GM23248 (cell line): ENCODE data around the gene VWA1. TPM values are rescaled to one million over a fixed set of nuclear protein-coding genes. Genes with fewer than 3 reads are reported as not detected.

Experiments used
- DNase-seq: peaks from one replicate; pipeline ENCODE4 v3.0.0-alpha.2; 2015
- H2AFZ ChIP-seq: fragments of 200-600 bp; sonication (generic); 2 replicates; pipeline ENCODE4 v1.6.1; 2016; ENCODE audit warnings: antibody characterized with exemption
- H3F3A ChIP-seq: fragments of 200-600 bp; sonication (generic); 2 replicates; pipeline ENCODE4 v1.6.1; 2016; ENCODE audit warnings: mild to moderate bottlenecking, antibody characterized with exemption, mixed run types; ENCODE audit not compliant: insufficient read depth
- H3K27ac ChIP-seq: fragments of 200-600 bp; sonication (generic); 2 replicates; pipeline ENCODE4 v1.5.1; 2016; ENCODE audit warnings: mild to moderate bottlenecking
- H3K27me3 ChIP-seq: fragments of 200-600 bp; sonication (generic); replicated peaks from 2 replicates; pipeline ENCODE4 v1.6.1; 2016; ENCODE audit warnings: mild to moderate bottlenecking; ENCODE audit not compliant: insufficient read depth
- H3K36me3 ChIP-seq: fragments of 200-600 bp; sonication (generic); 2 replicates; pipeline ENCODE4 v1.6.1; 2016; ENCODE audit warnings: low read depth, mild to moderate bottlenecking
- H3K4me1 ChIP-seq: fragments of 200-600 bp; sonication (generic); 2 replicates; pipeline ENCODE4 v1.6.1; 2016; ENCODE audit warnings: mild to moderate bottlenecking; ENCODE audit not compliant: insufficient read depth
- H3K4me2 ChIP-seq: fragments of 200-600 bp; sonication (generic); one replicate; pipeline ENCODE4 v1.6.1; 2016; ENCODE audit warnings: mild to moderate bottlenecking; ENCODE audit not compliant: unreplicated experiment
- H3K4me3 ChIP-seq: fragments of 200-600 bp; sonication (generic); 2 replicates; pipeline ENCODE4 v1.5.1; 2016; ENCODE audit warnings: mild to moderate bottlenecking
- H3K79me2 ChIP-seq: fragments of 200-600 bp; sonication (generic); 2 replicates; pipeline ENCODE4 v1.6.1; 2016; ENCODE audit warnings: mild to moderate bottlenecking; ENCODE audit not compliant: insufficient read depth
- H3K9ac ChIP-seq: fragments of 200-600 bp; sonication (generic); 2 replicates; pipeline ENCODE4 v1.6.1; 2016; ENCODE audit warnings: mild to moderate bottlenecking
- H3K9me2 ChIP-seq: fragments of 200-600 bp; sonication (generic); 2 replicates; pipeline ENCODE4 v1.6.1; 2016; ENCODE audit warnings: mixed run types, mild to moderate bottlenecking, moderate library complexity; ENCODE audit not compliant: insufficient read depth
- H3K9me3 ChIP-seq: fragments of 200-600 bp; sonication (generic); one replicate; pipeline ENCODE4 v1.6.1; 2017; ENCODE audit warnings: low read depth
- H4K20me1 ChIP-seq: fragments of 200-600 bp; sonication (generic); 2 replicates; pipeline ENCODE4 v1.6.0; 2016; ENCODE audit not compliant: insufficient read depth
- EZH2 ChIP-seq: fragments of 200-600 bp; sonication (generic); IDR thresholded peaks from 2 replicates; pipeline ENCODE4 v1.6.1; 2018; ENCODE audit warnings: antibody characterized with exemption, mild to moderate bottlenecking; ENCODE audit not compliant: insufficient read depth, poor library complexity, severe bottlenecking
- EZH2phosphoT487 ChIP-seq: fragments of 200-600 bp; sonication (generic); IDR thresholded peaks from 2 replicates; pipeline ENCODE4 v1.6.1; 2018; ENCODE audit warnings: antibody characterized with exemption, moderate library complexity, mild to moderate bottlenecking, low read depth; ENCODE audit not compliant: insufficient read depth
- WGBS, 2 experiments: methylation state at CpG; one replicate each; pipeline ENCODE4 v1.1.6; 2015 to 2017; ENCODE audit warnings: low lambda C conversion rate in 2 of 2, low coverage in 1 of 2; ENCODE audit errors: missing lambda C conversion rate in 2 of 2; 5-methylcytosine and 5-hydroxymethylcytosine counted together
- in situ Hi-C: fragments of 300-500 bp; cut with MboI; formaldehyde crosslinking; loops from 2 replicates; pipeline ENCODE4 v1.15.0; 2020
- polyA plus RNA-seq: library from polyadenylated mRNA; unstranded; fragments of >200 nt; fragmentation: Nextera tagmentation; extraction: Ambion mirVana; gene quantifications from 2 replicates; pipeline ENCODE4 v1.2.1, GENCODE V29; 2016
- total RNA-seq: library from RNA; depleted of rRNA; stranded (reverse); fragments of >200 nt; shearing (Covaris generic); gene quantifications from 2 replicates; pipeline ENCODE4 v1.2.3, GENCODE V29; 2014

The VWA1 gene
- total and polyA plus RNA-seq, 2 experiments from 2014 or later, result 1.3 to 1.4 TPM

DNA sequence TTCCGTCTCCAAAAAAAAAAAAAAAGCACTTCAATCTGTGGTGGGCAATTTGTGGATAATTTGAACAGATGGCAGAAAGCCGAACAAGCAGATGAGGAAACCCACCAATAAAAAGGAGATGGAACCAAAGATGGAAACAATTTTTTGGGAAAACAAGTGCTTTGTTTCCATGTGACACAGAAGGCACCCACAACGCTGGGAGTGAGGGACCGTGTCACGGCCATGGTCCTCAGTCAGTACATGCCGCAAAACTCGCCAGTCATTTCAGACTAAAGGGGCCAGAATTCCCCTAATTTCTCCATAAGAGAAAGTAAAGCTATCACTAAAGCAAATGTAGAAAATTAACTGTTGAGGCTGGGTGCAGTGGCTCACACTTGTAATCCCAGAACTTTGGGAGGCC is 41.4 kb upstream of the VWA1 start:
- Histone ChIP-seq H3K4me1 (peaks cover 4% of the 10 kb centered on the region; the same call in 1 of the 2 replicates), H3K27me3 (no peaks in the 10 kb centered on the region), H3K4me3 (no peak overlapping the region), H3K9me2 (no peaks in the 10 kb centered on the region), H3K9ac (no peak overlapping the region), H4K20me1 (no peaks in the 10 kb centered on the region), H3K36me3 (peaks cover 71% of the 10 kb centered on the region), H3K79me2 (peaks cover 100% of the 10 kb centered on the region), H3K4me2 (no peak overlapping the region), H3K27ac (no peak overlapping the region), H2AFZ (no peak overlapping the region), H3K9me3 (no peaks in the 10 kb centered on the region), H3F3A (peaks cover 12% of the 10 kb centered on the region; the same call in 1 of the 2 replicates)
- DNase-seq, result no peak
- in situ Hi-C loops, result no loop called here
- no peak for TF ChIP-seq EZH2
- no peak for TF ChIP-seq EZH2phosphoT487
- WGBS, 2 experiments, result 98 to 100% methylated on average over 7 of the region's 7 CpGs

- in situ Hi-C loops, result no loop called here
- DNase-seq, result no peak
- Histone ChIP-seq H3K9ac (no peak overlapping the region), H2AFZ (no peak overlapping the region), H3K9me2 (no peaks in the 10 kb centered on the region), H3K4me2 (no peak overlapping the region), H3K36me3 (peaks cover 60% of the 10 kb centered on the region), H3F3A (peaks cover 12% of the 10 kb centered on the region; the same call in 1 of the 2 replicates), H3K27ac (no peak overlapping the region), H3K4me3 (no peak overlapping the region), H3K27me3 (no peaks in the 10 kb centered on the region), H3K4me1 (peaks cover 4% of the 10 kb centered on the region; the same call in 1 of the 2 replicates), H3K9me3 (no peaks in the 10 kb centered on the region), H4K20me1 (no peaks in the 10 kb centered on the region), H3K79me2 (peaks cover 98% of the 10 kb centered on the region)
- 89% methylated on average over 11 of the region's 11 CpGs for WGBS, 2 experiments
- no peak for TF ChIP-seq EZH2phosphoT487
These were observed 40.3 kb upstream of the VWA1 start for GRCh38 chr1:1395166-1395565.

GRCh38 chr1:1397839-1398523 is 37.5 kb upstream of the VWA1 start:
- in situ Hi-C loops, result no loop called here
- WGBS, 2 experiments, result 35 to 39% methylated on average over 19 of the region's 19 CpGs
- H3K27me3 ChIP-seq, result no peaks in the 10 kb centered on the region
- peak overlapping the region; percentile 80 for H3K4me3 ChIP-seq
- H2AFZ ChIP-seq, result 0 out of 2 replicates have a peak overlapping the region, but pooled peaks have one; percentile 63
- TF ChIP-seq EZH2phosphoT487 (no peak), EZH2 (no peak)
- H3K9ac ChIP-seq, result peak overlapping the region; percentile 95
- peaks cover 98% of the 10 kb centered on the region for H3K79me2 ChIP-seq
- no peaks in the 10 kb centered on the region for H3K9me3 ChIP-seq
- DNase-seq, result peak; percentile 85
- peak overlapping the region; percentile 94 for H3K4me2 ChIP-seq
- H3K9me2 ChIP-seq, result no peaks in the 10 kb centered on the region
- H4K20me1 ChIP-seq, result no peaks in the 10 kb centered on the region
- H3F3A ChIP-seq, result peaks cover 26% of the 10 kb centered on the region
- peak overlapping the region; percentile 75 for H3K27ac ChIP-seq
- H3K36me3 ChIP-seq, result peaks cover 33% of the 10 kb centered on the region; the same call in 1 of the 2 replicates
- H3K4me1 ChIP-seq, result peaks cover 11% of the 10 kb centered on the region

GRCh38 chr1:1398677-1399186 is 36.8 kb upstream of the VWA1 start:
- peak; percentile 49 for DNase-seq
- Histone ChIP-seq H3F3A (peaks cover 31% of the 10 kb centered on the region), H3K4me1 (peaks cover 11% of the 10 kb centered on the region), H3K27ac (peak overlapping the region; percentile 75), H4K20me1 (no peaks in the 10 kb centered on the region), H3K27me3 (no peaks in the 10 kb centered on the region), H3K9ac (peak overlapping the region; percentile 95), H3K36me3 (peaks cover 26% of the 10 kb centered on the region; the same call in 1 of the 2 replicates), H3K79me2 (peaks cover 97% of the 10 kb centered on the region), H3K9me3 (no peaks in the 10 kb centered on the region), H3K4me2 (peak overlapping the region; percentile 94), H3K4me3 (peak overlapping the region; percentile 80), H3K9me2 (no peaks in the 10 kb centered on the region), H2AFZ (peak overlapping the region; percentile 63)
- WGBS, 2 experiments, result 1 to 2% methylated on average over 37 to 47 of the region's 54 CpGs
- in situ Hi-C loops, result no loop called here
- no peak for TF ChIP-seq EZH2
- no peak for TF ChIP-seq EZH2phosphoT487
